ENCODE measurements around the gene CALHM6.

CALHM6 gene

DNA sequence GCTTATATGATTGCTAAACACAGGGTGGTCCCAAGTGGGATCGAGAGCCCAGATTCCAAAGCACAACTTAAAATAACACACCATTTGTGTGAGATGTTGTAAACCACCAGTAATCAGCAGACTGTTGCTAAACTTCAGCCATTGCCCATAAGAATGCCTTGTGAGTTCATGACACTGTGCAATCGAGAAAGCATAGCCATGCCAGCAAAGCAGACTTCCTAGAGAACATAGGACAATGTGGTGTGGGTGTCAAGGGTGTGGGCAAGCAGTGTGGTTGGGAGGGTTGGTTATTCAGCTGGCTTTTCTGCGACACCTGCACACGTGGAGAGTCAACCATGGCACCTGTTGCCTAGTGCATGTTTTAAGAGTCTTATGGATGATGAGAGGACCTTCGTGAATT is 16.1 kb upstream of the CALHM6 start:
- no peak for DNase-seq (ENCODE audit: low spot score)

DNA sequence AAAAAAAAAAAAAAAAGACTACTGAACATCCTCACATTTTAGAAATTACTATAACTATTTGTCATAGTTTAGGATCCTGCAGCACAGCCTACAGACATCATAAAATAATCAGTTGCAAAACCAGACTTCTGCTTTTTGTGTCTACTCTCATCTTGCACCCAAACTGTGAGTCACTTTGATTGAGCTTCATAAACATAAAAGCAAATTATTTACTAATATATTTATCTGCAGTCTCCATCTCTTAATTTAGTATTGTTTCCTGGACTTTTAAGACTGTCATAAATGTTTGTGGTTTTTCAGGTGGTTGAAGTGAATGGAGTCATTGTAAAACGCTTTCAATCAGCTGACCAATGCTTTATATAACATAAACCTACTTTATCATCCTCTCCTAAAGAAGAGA is 14.8 kb upstream of the CALHM6 start:
- DNase-seq (ENCODE audit: low spot score) = no peak

DNA sequence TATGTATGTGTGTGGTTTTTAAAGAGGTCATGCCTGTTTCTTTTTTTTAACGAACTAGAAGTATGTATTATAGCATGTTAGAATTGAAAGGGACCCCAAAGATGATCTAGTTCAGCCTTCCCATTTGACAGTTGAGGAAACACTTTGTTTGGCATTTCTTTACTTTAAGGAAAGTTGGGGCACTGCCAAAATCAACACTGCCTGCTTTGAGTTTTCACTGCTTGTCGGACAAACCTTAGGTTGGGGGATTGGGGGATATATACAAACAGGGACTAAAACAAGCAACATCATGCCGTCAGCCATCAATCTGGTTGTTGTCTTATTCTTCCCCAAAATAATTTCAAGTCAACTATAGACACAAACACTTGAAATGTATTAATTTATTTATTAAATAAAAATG is 14.1 kb upstream of the CALHM6 start:
- DNase-seq (ENCODE audit: low spot score) = no peak

DNA sequence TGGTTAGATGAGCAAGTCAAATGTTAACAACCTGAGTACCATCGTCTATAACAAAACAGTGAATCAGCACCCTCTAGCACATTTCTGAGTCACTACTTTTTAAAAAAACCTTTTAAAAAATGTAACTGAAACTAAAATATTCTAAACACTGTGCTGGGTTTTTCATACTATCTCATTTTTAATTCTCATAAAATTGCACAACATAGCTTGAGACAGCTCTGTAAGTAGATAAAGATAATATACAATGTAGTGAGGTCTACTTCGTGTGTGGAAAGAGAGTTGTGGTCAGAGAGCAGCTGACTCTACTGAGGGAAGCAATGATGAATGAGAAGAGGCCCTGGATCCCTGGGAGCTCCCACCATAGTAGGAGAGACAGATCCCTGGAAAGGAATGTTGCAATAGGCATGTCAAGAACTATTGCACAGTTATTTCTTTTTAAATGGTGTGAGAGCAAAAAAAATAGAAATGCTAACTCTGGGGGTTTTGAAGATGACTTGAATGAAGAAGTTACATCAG is 13.6 kb upstream of the CALHM6 start:
- no peak for DNase-seq (ENCODE audit: low spot score)

DNA sequence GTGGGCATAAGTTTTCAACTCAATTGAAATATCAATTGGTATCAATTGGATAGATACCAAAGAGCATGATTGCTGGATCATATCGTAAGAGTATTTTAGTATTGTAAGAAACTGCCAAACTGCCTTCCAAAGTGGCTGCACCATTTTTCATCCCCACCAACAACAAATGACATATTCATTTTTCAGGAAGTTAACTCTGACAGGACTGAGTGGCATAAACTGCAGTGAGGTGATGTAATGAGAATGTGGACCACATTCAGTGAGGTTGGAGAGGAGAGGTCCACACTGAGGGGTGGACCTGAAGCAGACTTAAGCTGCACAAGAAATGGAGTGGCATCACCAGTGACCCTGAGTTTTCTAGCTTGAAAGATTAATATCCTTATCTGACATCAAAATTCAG is 11.6 kb upstream of the CALHM6 start:
- no peak for DNase-seq (ENCODE audit: low spot score)

DNA sequence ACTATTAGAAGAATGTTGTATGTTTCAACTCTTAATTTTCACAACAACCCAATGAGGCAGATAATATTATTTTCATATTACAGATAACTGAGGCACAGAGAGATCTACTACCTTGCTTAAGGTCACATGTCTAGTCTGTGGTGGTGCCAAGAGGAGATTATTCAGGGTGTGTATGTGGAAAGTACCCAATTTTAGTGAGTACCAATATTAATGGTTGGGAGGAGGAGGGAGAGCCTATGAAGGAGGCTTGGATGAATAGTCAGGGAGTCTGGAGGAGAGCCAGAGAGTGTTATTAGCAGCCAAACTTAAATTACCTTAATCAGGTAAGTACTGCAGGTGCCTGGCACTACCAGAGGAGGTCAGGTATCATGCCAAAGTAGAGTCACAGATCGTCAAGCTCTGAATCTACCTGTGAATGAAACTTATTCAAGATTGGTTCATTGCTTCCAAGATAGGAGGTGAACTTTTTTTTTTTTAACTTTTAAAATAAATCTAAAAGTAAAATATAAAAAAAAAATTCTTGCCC is 10.9 kb upstream of the CALHM6 start:
- no peak for DNase-seq (ENCODE audit: low spot score)

DNA sequence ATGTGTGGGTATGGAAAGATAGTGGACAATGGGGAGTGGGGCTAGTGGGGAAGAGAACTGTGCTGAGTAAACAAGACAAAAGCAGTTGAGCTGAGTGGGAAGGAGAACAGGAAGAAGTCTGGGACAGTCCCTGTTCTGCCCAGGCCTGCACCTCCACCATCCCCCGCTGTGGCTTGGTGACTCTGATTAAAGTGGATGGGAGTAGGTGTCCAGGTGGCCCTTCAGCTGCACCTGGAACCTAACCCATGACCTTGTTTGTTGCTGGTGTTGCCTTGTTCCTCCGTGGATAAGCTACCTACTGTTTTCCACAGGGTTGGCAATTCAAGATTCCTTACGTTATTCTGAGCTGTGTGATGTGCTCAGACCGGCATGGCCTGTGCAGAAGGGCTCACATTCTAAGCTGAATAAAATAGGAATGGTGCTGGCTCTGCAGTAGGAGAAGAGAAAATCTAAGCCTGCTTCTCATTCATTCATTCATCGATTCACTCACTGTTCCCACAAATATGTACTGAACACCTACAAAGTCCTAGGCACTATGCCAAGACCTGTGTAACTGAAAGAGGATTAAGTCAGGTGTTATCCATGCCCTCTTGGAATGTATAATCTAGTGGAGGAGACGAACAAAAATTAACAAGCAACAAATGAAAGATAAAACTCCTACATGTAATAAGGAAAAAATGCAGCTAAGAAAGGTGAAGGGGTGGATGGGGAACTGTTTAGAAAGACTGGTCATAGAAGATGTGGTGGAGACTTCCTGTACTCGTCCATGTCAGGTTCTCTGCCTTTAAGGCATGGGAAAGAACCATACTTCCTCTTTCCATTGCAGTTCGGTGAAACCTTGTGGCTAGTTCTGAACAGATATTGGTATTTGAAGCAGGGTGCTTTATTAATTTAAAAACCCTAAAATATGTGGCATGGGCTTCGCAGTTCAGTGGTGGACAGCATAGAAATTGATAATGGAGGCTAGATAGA is 10.1 kb upstream of the CALHM6 start:
- DNase-seq (ENCODE audit: low spot score) = peak; percentile 43

DNA sequence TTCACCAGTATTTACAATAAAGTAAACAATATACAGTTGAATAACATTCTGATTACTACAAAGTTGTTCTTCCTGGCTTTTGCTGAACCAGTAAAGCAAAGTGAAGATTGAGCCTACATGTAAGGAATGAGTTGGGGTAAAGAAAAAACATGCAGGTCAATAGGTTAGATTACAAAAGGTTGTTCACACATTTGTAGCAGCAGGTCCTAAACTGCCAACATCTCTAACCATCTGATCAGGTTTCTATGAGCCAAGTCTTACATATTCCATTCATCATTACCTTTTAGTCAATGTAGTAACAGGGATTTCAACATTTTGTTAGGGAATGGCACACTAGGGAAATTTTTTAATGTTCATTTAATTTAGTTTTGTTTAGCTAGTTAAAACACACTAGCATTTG is 9.3 kb upstream of the CALHM6 start:
- DNase-seq (ENCODE audit: low spot score) = no peak

DNA sequence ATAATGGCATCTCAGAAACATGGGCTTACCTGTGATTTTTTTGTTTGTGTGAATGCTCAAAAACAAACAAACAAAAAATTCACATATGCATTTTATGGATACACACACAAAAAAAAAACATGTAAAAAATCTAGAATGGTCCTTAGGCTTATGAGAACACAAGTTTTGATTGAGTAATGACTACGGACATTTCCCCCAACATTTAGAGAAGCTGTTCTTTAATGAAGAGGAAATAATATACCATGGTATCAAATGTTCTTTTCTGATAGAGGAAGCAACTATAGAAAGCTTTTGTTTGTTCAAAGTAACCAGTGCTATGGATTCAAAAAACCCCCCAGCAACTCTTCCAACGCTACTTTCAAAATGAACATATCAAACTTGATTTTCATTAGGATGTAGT is 8.6 kb upstream of the CALHM6 start:
- DNase-seq (ENCODE audit: low spot score) = no peak

DNA sequence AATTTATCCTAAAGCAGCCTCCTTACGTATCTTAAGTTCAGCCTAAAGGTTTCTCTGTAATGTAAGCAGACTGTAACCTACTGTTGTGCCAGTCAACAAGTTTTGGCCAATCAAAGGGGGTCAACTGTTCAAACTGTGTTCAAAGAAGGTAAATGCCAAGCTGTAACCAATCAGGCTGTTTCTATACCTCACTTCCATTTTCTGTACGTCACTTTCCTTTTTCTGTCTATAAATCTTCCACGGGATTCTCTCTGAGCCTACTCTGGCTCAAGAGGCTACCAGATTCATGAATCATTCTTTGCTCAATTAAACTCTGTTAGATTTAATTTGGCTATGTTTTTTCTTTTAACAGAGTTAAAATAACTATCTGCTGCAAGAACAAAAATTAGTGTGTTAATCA is 5.1 kb upstream of the CALHM6 start:
- no peak for DNase-seq (ENCODE audit: low spot score)

DNA sequence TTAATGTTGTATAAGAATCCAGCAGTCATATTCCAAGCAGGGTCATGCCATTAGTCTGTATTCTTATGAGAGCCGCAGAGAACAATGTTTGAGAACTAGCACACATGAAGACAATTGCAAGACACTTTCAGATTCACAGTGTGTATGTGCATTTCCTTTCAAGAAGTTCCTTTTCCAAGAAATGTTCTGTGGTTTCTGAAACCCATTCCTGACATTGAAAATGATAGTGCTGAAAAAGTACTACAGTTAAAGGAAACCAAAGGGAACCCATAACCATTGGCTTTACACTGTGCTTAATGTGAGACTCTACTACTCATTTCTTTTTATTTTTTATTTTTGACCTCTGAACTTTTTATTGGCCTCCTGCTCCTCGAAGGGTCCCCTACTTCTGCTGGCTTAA is 4.2 kb upstream of the CALHM6 start:
- no peak for DNase-seq (ENCODE audit: low spot score)

DNA sequence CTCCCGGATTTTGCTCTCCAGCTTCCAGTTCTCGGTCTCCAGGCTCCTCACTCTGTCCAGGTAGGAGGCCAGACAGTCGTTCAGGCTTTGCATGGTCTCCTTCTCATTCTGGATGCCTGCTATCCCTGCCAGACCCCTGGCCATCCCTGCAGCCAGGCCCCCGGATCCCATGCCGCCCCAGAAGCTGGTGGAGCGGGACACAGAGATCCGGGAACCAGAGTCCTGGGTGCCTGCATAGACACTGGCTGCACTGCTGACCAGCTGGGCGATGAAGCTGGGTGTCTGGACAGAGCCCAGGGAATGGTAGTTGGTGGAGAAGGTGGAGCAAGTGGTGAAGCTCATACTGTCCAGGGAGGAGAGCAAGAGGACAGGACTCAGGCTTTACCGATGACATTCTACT is 2.9 kb upstream of the CALHM6 start:
- no peak for DNase-seq (ENCODE audit: low spot score)

DNA sequence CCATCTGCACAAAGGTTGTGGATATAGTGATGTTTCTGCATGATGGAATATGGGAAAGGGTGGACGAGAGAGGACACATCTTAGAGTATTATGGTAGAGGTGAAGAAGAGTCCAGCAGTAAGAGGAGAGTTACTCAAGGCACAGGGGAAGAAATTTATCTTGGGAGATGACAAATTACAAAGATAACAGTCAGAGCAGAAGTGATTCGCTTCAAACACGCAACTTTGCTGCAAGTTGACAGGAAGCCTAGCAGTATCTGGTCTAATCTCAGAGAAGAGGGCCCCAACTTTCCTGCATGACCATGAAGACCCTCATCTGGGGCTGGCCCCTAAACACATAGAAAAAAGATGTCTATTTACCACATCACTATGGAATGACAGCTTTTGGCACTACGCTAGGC is 1.2 kb upstream of the CALHM6 start:
- DNase-seq (ENCODE audit: low spot score) = no peak

DNA sequence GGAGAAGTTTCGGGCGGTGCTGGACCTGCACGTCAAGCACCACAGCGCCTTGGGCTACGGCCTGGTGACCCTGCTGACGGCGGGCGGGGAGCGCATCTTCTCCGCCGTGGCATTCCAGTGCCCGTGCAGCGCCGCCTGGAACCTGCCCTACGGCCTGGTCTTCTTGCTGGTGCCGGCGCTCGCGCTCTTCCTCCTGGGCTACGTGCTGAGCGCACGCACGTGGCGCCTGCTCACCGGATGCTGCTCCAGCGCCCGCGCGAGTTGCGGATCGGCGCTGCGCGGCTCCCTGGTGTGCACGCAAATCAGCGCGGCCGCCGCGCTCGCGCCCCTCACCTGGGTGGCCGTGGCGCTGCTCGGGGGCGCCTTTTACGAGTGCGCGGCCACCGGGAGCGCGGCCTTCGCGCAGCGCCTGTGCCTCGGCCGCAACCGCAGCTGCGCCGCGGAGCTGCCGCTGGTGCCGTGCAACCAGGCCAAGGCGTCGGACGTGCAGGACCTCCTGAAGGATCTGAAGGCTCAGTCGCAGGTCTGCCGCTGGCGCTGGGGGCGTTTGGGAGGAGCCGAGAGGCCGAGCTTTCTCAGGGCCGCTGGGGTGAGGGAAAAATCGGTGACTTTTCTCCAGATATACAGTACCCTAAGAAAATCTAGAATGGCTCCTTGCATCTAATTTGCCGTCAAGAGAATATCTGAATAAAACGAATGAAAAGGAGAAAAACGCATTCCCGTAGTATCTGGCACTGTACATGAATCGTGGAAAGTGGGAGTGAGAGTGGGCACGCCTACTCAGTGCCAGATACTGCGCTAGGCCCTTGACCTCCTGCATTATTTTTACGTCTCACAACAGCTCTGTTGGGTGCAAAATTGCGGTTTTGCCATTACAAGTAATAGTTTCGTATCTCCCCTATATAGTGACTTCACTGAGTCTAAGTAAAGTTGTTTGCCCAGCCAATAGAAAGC is 1.0 kb downstream of the CALHM6 start:
- DNase-seq (ENCODE audit: low spot score) = peak; percentile 71

DNA sequence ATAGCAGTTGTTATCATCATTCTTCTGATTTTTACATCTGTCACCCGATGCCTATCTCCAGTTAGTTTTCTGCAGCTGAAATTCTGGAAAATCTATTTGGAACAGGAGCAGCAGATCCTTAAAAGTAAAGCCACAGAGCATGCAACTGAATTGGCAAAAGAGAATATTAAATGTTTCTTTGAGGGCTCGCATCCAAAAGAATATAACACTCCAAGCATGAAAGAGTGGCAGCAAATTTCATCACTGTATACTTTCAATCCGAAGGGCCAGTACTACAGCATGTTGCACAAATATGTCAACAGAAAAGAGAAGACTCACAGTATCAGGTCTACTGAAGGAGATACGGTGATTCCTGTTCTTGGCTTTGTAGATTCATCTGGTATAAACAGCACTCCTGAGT is 2.1 kb downstream of the CALHM6 start:
- DNase-seq (ENCODE audit: low spot score) = no peak

DNA sequence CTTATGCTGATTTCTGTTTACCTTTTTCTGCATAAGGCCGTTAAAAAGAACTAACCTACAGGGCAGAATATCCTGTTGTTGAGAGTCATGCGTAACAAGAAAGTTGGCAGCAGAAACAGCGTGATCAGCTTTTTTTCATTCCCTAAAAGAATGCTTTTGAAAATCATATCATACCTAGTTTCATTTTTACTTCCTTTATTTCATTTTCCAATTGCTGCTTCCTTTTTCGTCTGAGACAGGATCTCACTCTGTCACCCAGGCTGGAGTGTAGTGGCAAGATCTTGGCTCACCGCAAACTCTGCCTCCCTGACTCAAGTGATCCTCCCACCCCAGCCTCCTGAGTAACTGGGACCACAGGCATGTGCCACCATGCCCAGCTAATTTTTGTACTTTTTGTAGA is 4.1 kb downstream of the CALHM6 start:
- DNase-seq (ENCODE audit: low spot score) = peak; percentile 46

DNA sequence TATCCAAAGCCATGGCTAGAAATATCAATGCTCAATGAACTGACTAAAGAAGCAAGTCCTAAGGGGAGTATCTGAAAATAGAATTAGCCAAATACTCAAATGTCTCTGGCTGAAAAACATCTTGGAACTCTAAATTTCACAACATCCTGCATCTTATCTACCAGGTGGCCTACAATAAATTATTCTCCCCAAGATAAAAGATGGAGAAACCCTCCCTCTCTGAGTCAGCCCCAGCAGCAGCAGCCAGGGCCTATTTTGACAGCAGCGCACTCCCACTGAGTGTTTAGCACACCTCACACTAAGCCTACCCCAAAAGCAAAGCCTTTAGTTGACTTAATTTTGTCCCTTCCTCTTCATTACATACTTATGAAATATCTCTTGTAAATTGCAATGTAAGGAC is 5.9 kb downstream of the CALHM6 start:
- no peak for DNase-seq (ENCODE audit: low spot score)

DNA sequence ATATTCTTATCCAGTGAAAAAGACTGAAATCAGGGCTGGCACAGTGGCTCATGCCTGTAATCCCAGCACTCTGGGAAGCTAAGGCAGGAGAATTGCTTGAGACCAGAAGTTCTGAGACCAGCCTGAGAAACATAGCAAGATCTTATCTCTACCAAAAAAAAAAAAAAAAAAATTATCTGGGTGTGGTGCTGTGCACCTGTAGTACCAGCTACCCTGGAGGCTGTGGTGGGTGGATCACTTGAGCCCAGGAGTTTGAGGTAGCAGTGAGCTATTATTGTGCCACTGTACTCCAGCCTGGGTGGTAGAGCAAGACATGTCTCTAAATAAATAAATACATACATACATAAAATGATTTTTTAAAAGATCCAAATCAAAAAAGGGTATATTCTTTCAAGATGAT is 6.3 kb downstream of the CALHM6 start:
- no peak for DNase-seq (ENCODE audit: low spot score)

DNA sequence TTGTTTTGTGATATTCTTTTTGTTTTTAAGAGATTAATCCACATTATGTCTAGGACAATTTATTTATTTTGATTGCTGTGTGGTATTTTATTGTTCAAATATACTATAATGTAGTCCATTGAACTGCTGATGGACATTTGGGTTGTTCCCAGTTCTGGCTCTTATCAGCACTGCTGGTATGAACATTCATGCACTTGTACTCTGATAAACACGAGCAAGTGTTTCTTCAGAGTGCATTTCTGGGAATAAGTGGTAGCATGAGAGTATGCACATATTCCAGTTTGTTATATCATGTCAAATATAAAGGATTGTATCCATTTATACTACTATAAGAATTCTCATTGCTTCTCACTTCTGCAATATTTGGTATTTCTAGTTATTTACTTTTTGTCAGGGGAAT is 7.1 kb downstream of the CALHM6 start:
- DNase-seq (ENCODE audit: low spot score) = no peak

DNA sequence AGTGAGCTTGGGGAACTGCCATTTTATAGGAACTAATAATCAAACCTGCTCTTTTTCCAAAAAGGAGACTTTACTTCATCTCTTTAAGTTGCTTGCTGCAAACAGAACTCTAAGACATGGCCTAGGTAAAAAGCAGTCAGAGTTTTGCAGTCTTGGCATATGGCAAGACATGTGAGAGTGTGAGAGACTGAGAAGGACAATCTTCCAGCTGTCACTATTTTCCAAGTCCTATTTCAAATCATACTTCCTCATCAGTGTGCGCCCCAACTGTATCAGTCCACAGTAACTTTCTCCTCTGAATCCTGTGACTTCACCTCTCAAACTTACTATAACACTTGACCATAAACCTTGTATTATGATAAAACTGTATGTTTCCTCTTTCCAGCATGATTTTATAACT is 10.4 kb downstream of the CALHM6 start:
- DNase-seq (ENCODE audit: low spot score) = no peak

DNA sequence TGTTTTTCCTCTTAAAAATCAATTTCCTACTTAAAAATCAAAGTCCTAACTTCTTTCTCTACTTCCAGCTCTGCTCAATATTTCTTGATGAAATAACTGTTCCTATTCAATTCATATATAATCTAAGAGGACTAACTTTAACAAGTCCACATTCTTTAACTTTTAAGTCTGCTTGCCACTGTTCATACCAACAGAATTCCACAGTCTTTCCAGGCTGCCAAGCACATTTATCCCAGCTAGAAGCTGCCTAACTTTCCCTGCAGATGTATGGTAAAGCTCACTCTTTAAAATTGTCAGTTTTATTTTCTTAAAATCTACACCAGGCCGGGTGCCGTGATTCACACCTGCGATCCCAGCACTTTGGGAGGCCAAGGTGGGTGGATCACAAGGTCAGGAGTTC is 11.5 kb downstream of the CALHM6 start:
- DNase-seq (ENCODE audit: low spot score) = no peak

DNA sequence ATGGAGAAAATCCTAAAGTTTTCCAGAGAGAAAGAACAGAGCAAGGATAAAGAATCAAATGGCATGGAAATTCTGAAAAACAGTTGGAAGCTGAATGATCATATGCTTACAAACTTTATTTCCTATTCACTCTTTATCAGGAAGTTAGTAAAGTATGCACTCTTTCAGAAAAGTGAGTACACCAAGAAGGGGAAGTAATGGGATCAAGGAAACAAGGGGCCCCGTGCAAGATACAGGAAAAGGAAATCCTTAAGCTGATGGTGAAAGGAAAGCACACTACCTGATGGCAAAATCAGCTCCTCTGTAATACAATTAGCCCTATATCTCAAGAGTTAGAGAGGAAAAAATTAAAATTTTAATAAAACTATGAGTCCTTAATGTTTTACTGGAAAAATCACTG is 14.0 kb downstream of the CALHM6 start:
- no peak for DNase-seq (ENCODE audit: low spot score)
